D341Med (cell line): ENCODE data around the gene HDDC2.
A peak's percentile ranks its signal among the peaks of the same experiment; 100 is the strongest.

Source experiments
- DNase-seq: peaks from one replicate; pipeline ENCODE4 v3.0.0; 2012; ENCODE audit warnings: low spot score

The HDDC2 gene

GRCh38 chr6:125301435-125302391, at the start of gene HDDC2:
TSS of gene HDDC2 (minus strand) at chr6:125301967. CDS start at chr6:125301932, 35 bp downstream.
- DNase-seq = peak; percentile 79

- DNase-seq = no peak
Observed at GRCh38 chr6:125346926-125347563, 45.3 kb upstream of the HDDC2 start.

GRCh38 chr6:125346201-125346925, 44.6 kb upstream of the HDDC2 start:
- DNase-seq = no peak

- DNase-seq = no peak
Observed at GRCh38 chr6:125341460-125341859, 39.7 kb upstream of the HDDC2 start.

GRCh38 chr6:125340991-125341390, 39.2 kb upstream of the HDDC2 start:
- DNase-seq = no peak

DNA sequence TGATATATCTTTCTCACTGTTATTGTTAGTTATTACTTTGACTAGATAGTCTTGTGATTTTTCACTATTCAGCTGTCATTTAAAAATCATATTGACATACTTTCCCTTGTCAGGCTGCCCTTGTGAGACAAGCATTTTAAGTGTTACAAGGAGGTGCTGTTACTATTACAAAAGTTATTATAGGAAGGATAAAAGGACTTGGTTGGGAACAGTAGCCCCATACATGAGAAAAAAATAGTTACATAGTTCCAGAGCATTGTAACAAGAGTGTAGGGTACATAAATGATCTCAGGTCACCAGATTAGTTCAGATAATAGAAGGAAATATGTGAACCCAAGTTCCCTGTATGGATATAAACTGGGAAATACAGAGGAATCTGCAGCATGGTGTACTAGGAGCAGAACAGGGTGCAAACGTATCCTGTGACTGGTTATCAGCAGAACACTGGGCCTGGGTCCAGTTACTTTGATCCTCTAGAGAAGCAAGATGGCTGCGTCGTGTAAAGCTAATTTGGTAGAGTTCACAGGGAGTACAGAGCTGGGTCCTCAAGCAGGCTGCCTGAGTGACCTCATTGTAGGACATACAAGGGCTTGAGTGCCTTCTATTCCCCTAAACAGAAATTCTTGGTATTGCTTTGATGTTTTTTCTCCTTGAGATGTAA, 38.5 kb upstream of the HDDC2 start:
- DNase-seq = no peak

- DNase-seq = no peak
Observed at GRCh38 chr6:125339653-125340052, 37.9 kb upstream of the HDDC2 start.

DNA sequence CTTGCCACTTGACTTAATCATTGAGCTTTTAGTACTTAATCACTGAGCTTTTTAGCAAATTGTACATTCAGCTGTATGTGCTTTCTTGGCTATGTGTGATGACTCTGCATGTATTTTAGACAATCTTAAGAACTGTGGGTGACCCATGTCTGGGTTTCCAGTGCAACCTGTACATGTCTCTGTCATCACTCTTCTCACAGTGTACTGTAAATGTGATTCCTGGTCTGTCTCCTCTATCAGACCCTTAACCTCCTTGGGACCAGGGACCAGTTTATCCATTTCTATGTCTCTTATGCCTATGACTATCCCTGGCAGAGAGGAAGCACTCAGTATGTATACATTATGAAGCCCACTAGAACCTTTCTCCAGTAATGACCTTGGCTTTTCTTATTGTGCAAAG, 36.6 kb upstream of the HDDC2 start:
- DNase-seq = no peak

- no peak for DNase-seq
Observed at GRCh38 chr6:125337706-125338105, 35.9 kb upstream of the HDDC2 start.

DNA sequence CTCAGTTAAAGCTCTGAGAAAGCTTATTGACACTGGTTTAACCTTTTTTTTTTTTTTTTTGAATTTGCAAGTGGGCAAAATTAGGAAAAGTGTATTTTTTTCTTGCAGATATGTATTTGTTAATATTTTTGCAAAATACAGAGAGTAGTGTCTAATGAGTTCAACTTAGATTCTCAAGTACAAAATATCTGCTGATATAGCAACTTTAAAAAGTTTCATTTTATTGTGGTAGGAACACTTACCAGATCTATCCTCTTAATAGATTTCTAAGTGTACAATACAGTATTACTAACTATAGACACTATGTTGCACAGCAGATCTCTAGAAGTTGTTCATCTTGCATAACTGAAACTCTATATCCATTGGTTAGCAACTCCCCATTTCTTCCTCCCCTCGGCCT, 30.9 kb upstream of the HDDC2 start:
- DNase-seq = no peak

GRCh38 chr6:125325586-125325985, 23.8 kb upstream of the HDDC2 start:
- no peak for DNase-seq

GRCh38 chr6:125323376-125323775, 21.6 kb upstream of the HDDC2 start:
- no peak for DNase-seq

- no peak for DNase-seq
Observed at GRCh38 chr6:125316621-125317020, 14.9 kb upstream of the HDDC2 start.

GRCh38 chr6:125315548-125315947, 13.8 kb upstream of the HDDC2 start:
- no peak for DNase-seq

- DNase-seq = peak; percentile 74
Observed at GRCh38 chr6:125314009-125314581, 12.3 kb upstream of the HDDC2 start.

GRCh38 chr6:125312950-125313349, 11.2 kb upstream of the HDDC2 start:
- no peak for DNase-seq

DNA sequence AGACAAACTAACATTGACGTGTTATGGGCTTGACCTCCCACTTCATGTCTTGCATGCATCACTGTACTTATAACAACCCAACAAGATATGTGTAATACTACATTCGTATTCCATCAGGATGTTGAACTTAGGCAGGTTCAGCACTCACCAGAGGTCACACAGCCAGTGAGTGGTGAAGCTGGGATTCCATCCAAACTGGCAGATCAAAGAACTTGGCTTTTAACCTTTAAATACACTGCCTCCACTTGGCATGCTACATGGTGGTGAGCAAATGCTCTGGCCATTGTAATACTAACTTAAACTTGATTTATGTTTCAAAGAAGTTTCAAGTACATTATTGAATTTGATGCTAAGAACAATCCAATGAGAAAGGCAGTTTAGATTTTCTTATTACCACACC, 10.7 kb upstream of the HDDC2 start:
- no peak for DNase-seq

GRCh38 chr6:125310994-125311649, 9.4 kb upstream of the HDDC2 start:
- peak; percentile 63 for DNase-seq

DNA sequence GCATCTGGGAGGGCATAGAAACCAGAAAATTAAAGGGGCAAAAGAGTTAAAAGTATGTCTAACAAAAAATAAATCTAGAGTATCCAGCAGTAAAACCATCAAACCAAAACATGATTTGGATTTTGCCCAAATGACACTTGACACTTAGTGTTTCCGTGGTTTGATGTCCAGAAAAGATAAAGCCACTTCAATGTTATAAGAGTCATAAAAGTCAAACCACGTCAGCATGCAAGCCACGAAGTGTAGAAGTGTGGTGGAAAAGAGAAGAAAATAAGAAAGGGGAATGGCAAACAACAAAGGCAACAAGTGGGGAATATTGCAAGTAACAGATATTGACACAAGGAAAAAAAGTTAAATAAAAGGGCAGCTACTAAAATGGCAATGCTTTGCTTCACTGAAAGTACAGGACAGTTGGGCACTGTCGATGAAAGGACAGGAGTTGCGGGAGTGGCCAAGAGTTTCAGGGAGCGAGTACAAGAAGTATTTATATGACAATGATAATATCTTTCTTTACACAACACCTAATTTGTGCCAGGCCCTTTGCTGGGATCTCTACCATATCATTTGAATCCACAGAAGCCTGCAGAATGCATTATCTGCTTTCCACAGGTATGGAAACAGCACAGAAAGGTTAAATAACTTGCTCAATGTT, 6.3 kb upstream of the HDDC2 start:
- no peak for DNase-seq

- no peak for DNase-seq
Observed at GRCh38 chr6:125307150-125307838, 5.5 kb upstream of the HDDC2 start.
